22Rv1 (cell line): ENCODE data around the gene BACH1.

ENCODE experiments used
- CTCF ChIP-seq: fragments of 450-650 bp; IDR thresholded peaks from 2 replicates; pipeline ENCODE4 v1.5.1; 2017; ENCODE audit warnings: mild to moderate bottlenecking
- ZFX ChIP-seq: fragments of 450-650 bp; IDR thresholded peaks from 2 replicates; pipeline ENCODE4 v1.6.1; 2017; ENCODE audit warnings: antibody characterized with exemption, borderline replicate concordance

GRCh38 chr21:29385934-29386520, 87.3 kb downstream of the BACH1 start:
- TF ChIP-seq CTCF = no peak
- TF ChIP-seq ZFX = no peak
